GM18502 (cell line): ENCODE measurements around the gene RBMS3.
"Not testable (repeated sequence)": the region's sequence is repeated elsewhere in the genome, so short reads cannot be mapped to it uniquely, and the experiment has no call there.

ENCODE experiments used
- ATAC-seq: cut with Tn5 transposase; IDR thresholded peaks from one replicate; pipeline ENCODE4 v1.9.1; 2021; ENCODE audit warnings: mild to moderate bottlenecking; ENCODE audit not compliant: unreplicated experiment, poor library complexity

The RBMS3 gene

DNA sequence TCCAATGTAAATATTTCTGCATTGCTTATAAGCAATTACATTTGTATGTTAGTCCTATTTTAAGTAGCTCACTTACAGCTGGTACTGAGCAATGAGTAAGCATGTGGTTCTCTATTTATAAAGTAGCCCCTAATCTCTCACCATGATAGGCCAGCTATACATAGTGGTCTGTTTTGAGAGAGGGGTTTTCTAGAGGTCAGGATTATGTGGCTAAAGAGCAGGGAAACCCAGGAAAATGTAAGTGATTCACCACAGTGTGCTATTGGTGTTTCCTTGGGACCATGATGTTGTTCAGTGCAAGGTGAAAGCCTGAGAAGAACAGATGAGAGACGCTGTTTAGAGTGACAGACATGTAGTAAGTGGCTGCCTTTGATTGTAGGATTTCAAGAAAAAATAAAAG is 26.4 kb downstream of the RBMS3 start:
- no peak for ATAC-seq

GRCh38 chr3:29310865-29311264 is 30.0 kb downstream of the RBMS3 start:
- no peak for ATAC-seq

GRCh38 chr3:29311795-29312194 is 30.9 kb downstream of the RBMS3 start:
- no peak for ATAC-seq

DNA sequence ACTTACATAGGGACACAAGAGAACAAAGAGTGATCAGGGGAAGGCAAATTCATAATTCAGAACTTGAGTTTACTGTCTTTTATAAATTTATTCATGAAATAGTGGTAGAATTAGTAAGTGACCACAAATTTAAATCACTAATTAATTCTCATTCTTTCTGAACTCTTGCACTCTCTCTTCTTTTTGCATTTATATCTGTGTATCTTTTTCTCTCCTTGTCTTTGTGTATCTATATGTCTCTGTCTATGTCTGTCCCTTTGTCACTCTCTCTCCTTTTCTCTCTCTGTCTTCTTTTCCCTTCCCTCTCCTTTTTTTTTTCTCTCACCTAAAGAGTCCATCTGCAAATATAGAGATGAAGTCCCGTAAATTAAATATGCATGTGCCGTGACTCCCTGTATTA is 31.5 kb downstream of the RBMS3 start:
- ATAC-seq, result no peak

DNA sequence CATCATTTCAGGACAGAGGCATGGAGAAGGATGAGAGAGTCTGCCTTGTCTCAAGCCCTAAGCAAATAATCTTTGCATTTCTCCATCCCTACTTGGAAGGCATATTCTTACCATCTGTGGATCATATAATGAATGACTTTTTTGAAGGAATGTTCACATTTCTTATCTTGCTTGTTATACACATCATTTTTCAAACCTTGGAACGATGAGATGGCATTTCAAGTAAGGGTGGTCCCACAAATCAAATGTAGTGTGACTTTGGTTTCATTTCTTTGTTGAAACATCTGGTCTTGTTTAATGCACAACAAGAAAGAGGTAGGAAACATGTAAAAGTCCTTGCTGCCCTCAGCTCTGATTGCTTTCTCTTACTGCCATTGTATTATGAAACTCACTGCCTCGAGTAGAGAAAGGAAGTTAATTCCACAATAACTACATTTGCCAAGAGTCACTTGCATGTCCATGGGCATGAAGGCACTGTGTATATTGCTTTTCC is 32.1 kb downstream of the RBMS3 start:
- ATAC-seq, result no peak

- no peak for ATAC-seq
These were observed 33.3 kb downstream of the RBMS3 start for GRCh38 chr3:29313981-29314726.

DNA sequence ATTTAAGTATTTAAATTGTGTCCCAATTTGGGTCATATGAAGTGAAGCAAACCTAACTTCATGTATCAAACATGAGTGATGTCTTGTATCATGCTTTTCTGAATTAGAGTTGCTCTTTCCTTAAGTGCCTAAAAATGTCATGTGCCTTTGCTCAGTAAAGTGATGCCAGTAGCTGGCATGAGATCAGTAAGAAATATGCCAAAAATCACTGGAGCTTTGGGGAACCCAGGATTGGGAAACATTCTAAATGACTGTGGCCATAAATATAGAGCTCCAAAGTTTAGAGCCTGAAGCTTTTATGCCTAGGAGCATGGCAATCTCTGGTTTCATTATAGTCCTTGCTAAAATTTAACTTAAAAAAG is 33.8 kb downstream of the RBMS3 start:
- ATAC-seq, result no peak

- no peak for ATAC-seq
These were observed 36.8 kb downstream of the RBMS3 start for GRCh38 chr3:29317659-29318173.

GRCh38 chr3:29318251-29318650 is 37.4 kb downstream of the RBMS3 start:
- ATAC-seq, result no peak

DNA sequence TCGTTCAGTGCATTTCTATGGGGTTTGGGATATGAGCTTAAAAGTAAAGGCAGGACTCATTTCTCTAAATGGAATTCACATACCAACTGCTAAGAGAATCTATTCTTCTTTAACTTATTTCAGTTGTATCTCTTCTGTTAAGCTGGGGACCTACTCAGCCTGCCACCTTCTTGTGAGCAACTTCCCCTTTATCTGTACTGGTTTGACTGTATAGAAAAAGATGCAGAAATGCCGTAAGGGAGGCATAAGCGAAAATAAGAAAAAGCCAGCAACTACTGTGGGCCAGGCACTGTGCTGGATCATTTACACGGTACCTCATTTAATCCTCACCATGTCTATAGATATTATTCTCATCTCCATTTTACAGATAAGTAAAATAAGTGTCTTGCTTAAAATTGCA is 38.4 kb downstream of the RBMS3 start:
- peak; percentile 82 for ATAC-seq

- ATAC-seq, result no peak
These were observed 38.9 kb downstream of the RBMS3 start for GRCh38 chr3:29319798-29320197.

GRCh38 chr3:29322586-29322985 is 41.7 kb downstream of the RBMS3 start:
- ATAC-seq, result no peak

- ATAC-seq, result peak; percentile 97
These were observed 43.3 kb downstream of the RBMS3 start for GRCh38 chr3:29324180-29324651.

DNA sequence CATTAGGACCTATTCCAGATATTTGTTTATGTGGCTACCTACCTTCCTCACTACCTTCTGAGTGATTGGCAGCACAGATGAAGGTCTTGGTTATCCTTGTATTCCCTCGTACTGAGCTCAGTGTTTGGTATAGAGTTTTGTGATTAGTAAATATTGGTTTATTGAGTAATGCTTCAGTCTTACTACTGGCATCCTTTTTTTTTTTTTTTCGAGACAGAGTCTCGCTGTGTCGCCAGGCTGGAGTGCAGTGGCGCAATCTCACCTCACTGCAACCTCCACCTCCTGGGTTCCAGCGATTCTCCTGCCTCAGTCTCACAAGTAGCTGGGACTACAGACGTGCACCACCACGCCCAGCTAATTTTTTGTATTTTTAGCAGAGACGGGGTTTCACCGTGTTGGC is 45.7 kb downstream of the RBMS3 start:
- not testable (repeated sequence) for ATAC-seq

DNA sequence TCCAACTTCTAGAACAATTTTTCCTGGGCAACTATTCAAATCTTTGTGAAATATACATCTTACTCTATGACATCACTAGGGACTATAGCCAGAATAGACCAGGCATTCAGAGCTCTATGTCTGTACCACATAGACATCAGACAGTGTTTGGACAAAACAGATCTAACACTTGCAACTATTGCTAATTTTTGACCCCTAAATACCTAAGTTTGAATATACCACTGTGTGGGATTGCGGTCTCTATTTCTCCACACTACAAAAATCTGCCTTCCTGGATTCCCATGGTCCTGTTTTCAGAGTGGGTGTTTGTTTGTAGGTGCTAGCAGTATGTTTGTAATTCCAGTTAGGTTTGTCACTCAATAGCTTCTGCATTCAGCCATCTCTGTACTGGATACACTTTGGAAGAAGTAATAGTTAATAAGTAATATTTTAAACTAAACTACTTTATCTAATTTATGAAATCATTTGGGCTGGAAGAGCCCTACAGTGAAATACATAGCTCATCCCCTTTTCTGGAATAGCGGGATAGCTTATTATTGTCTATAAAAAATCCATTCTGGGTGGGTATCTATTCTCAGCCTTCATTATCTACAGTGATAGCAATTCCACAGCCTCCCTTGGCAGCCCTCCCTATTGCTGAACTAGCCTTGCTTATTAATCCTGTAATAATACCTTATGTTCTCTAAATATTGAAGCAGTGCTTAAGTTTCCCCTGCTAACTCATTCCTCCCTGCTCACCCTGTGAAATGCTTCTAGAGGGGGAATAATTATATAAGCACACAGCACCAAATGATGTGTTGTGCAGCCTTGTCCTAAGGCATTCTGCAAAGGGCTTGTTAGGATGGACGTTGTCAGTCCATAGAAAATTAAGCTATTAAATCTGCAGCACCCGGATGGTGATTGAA is 49.4 kb downstream of the RBMS3 start:
- ATAC-seq, result no peak

DNA sequence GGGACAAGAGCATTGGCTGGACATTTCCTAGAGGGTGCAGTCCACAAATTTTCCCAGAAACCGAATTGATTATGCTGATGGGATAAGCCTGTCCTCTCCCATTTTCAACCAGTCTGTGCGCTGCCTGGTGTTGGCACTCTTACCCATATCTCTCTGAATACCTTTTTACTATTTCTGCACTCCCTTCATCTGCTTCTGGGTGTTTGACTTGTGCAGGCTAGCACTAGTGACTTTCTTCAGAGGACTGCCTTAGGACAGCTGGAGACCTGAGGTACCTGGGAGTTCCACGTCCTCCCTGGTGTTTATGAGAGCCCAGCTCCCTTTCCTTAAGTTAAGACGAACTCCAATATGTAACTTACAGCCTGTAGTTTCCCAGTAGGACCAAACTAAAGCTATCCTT is 50.2 kb downstream of the RBMS3 start:
- ATAC-seq, result no peak

DNA sequence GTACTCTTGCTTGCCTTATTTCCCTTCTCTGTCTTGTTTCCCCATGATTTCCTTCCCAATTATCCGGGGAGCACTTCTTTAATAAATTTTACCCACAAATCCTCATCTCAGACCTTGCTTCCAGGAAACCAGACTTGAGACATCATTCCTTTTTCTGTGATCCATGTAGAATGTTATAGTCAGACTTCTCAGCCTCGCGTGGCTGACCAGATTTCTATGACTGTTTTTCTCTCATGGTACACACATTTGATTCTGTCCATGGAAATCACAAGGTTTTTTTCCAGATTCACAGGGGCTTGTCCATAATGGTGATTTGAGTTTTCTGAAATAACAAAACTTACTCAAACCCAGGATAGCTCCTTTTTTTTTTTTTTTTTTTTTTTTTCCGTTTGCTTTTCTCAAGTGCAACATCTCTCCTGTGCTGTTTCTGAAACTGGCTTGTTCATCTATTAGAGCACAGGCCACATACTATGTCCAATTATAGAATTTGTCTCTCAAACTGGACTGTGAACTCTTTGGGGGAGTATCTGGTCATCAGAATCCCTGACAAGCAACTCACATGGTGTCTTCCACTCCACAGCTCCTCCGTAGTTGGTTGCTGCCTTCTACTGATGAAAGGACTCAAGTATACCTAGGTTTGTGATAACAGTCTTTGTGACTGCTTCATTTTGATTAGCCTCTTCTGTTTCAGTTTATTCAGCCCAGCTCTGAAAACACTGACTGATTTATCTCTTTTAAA is 50.8 kb downstream of the RBMS3 start:
- ATAC-seq, result no peak

DNA sequence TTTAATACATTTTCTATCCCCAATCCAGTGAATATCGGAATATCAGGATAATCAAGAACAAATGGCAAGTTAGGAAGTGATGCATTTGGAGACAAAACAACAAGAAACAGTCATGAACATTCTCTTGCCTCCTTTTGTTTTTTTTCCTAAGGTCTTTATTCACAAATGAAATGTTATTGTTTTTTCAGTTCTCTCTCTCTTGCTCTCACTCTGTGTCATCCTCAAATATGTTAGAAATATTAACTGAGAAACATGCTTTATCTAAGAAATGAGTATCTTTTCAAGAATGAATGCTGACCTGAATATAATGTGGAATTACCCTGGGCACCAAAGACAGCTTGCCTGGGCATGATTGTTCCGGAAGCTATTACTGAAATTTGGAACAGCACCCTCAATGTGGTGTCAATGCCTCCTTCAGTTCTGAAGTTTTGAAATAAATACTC is 51.3 kb downstream of the RBMS3 start:
- no peak for ATAC-seq

DNA sequence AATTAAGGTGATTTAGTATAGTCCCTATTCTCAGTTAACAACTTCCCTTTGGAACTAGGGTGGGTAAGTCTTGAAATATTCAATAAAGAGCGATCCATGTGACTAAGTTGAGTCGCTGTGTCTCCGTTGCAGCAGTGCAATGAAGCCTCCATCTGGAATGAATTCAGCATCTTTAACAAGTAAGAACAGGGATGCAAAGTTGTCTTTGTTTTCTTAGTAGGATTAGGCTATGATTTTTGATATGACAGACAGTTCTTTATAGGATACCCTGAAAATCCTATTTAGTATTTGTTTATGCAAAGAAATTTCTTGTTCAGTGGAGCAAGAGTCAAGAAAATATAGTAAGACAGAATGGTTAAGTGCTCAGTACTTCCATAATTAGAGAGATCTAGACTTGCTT is 52.7 kb downstream of the RBMS3 start:
- ATAC-seq, result no peak

- no peak for ATAC-seq
These were observed 53.8 kb downstream of the RBMS3 start for GRCh38 chr3:29334706-29335105.
